ENCODE data around the gene TAF1C.

Gene TAF1C

GRCh38 chr16:84182104-84182503 is 4.8 kb downstream of the TAF1C start:
- no peak for DNase-seq

- no peak for DNase-seq
Observed at GRCh38 chr16:84181144-84181915, 5.5 kb downstream of the TAF1C start.

- DNase-seq = no peak
Observed at GRCh38 chr16:84180519-84181140, 6.2 kb downstream of the TAF1C start.

GRCh38 chr16:84179612-84180320 is 7.1 kb downstream of the TAF1C start:
- DNase-seq = no peak

GRCh38 chr16:84178892-84179611 is 7.8 kb downstream of the TAF1C start:
- no peak for DNase-seq

GRCh38 chr16:84178146-84178765 is 8.6 kb downstream of the TAF1C start:
- DNase-seq = no peak

- no peak for DNase-seq
Observed at GRCh38 chr16:84177741-84178073, 9.2 kb downstream of the TAF1C start.

- no peak for DNase-seq
Observed at GRCh38 chr16:84176192-84177053, 10.4 kb downstream of the TAF1C start.

- DNase-seq = peak; percentile 31
Observed at GRCh38 chr16:84175350-84176081, 11.3 kb downstream of the TAF1C start.

GRCh38 chr16:84174396-84174795 is 12.5 kb downstream of the TAF1C start:
- DNase-seq = no peak

GRCh38 chr16:84169765-84170310 is 17.0 kb downstream of the TAF1C start:
- DNase-seq = no peak

GRCh38 chr16:84166796-84167695 is 19.8 kb downstream of the TAF1C start:
- no peak for DNase-seq

- no peak for DNase-seq
Observed at GRCh38 chr16:84165746-84166145, 21.1 kb downstream of the TAF1C start.

- DNase-seq = no peak
Observed at GRCh38 chr16:84161801-84162200, 25.1 kb downstream of the TAF1C start.

- DNase-seq = no peak
Observed at GRCh38 chr16:84161037-84161436, 25.8 kb downstream of the TAF1C start.

GRCh38 chr16:84159800-84160199 is 27.1 kb downstream of the TAF1C start:
- no peak for DNase-seq

GRCh38 chr16:84159007-84159406 is 27.9 kb downstream of the TAF1C start:
- DNase-seq = no peak

- DNase-seq = no peak
Observed at GRCh38 chr16:84156342-84156784, 30.5 kb downstream of the TAF1C start.

GRCh38 chr16:84155771-84156170 is 31.1 kb downstream of the TAF1C start:
- no peak for DNase-seq

- no peak for DNase-seq
Observed at GRCh38 chr16:84155226-84155625, 31.6 kb downstream of the TAF1C start.

Measured in NCI-H345 (cell line).